Thyroid gland (tissue), 4 donors: ENCODE data around the gene CASP2.

Experiments used
- CTCF ChIP-seq, 6 experiments: fragments of 200-600 bp in 3 of 6; fragments of 450-650 bp in 3 of 6; sonication (generic) in 3 of 6; IDR thresholded peaks; one replicate each; pipeline ENCODE4 v1.5.1; 2016 to 2019; ENCODE audit warnings: antibody characterized with exemption in 6 of 6, mild to moderate bottlenecking in 2 of 6, inconsistent platforms in 1 of 6, moderate library complexity in 1 of 6
- POLR2A ChIP-seq, 2 donors: fragments of 450-650 bp; IDR thresholded peaks; one replicate each; pipeline ENCODE4 v1.6.1; 2017; ENCODE audit warnings: antibody characterized with exemption in 2 of 2, mild to moderate bottlenecking in 2 of 2, moderate library complexity in 1 of 2

- TF ChIP-seq CTCF (IDR thresholded peaks at IDR 0.05): no peak
- TF ChIP-seq POLR2A (IDR thresholded peaks at IDR 0.05): no peak
These were observed 62.9 kb downstream of the CASP2 start for GRCh38 chr7:143351060-143351459.
